ENCODE measurements around the gene CSNK2B.

DNA sequence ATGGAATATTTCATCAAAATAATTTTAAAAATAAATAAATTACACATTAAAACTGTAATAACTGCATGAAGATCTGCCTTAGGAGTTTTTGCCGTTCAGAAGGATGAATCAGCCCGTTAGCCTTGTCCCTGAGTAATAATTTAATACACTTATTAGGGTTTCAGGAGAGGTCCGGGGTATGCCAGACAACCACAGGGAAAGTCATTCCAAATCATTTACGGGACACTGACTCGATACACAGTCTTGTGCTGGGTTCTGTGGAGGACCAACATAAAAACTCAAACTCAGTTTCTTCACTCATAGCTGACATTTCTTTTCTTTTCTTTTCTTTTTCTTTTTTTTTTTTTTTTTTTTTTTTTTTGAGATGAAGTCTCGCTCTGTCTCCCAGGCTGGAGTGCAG is 40.1 kb downstream of the CSNK2B start:
- TF ChIP-seq CTCF (IDR thresholded peaks at IDR 0.05) (no peak), POLR2AphosphoS5 (IDR thresholded peaks at IDR 0.05) (no peak), POLR2A (IDR thresholded peaks at IDR 0.05; ENCODE audit: low read depth) (no peak)
